DOHH2 (cell line): ENCODE measurements around the gene RUNX1.

ENCODE experiments used
- CTCF ChIP-seq: fragments of 200-600 bp; sonication (generic); IDR thresholded peaks from one replicate; pipeline ENCODE4 v1.5.1; 2014; ENCODE audit warnings: antibody characterized with exemption, mild to moderate bottlenecking, low read depth, low read length; ENCODE audit not compliant: poor library complexity, severe bottlenecking
- EZH2phosphoT487 ChIP-seq: fragments of 200-600 bp; sonication (generic); IDR thresholded peaks from 2 replicates; pipeline ENCODE4 v1.6.1; 2017; ENCODE audit warnings: borderline replicate concordance, mild to moderate bottlenecking, antibody characterized with exemption, low read length, moderate library complexity, mixed read lengths

- TF ChIP-seq CTCF (no peak), EZH2phosphoT487 (no peak)
Measured at GRCh38 chr21:34987501-34988072, 61.5 kb downstream of the RUNX1 start.
